NCI-H1694 treated with DMSO at 0.1 percent for 48 hours (cell line): ENCODE data around the gene CXCL8.
"Not testable (repeated sequence)": the region's sequence is repeated elsewhere in the genome, so short reads cannot be mapped to it uniquely, and the experiment has no call there.

Experiments
- DNase-seq: peaks from one replicate; lab custom pipeline; 2025; lab: John Stamatoyannopoulos, UW

CXCL8 gene

GRCh38 chr4:73743795-73744194 lies 3.4 kb downstream of the CXCL8 start:
- DNase-seq = no peak

- no peak for DNase-seq
Measured at GRCh38 chr4:73744203-73744602, 3.8 kb downstream of the CXCL8 start.

GRCh38 chr4:73750730-73751129 lies 10.4 kb downstream of the CXCL8 start:
- DNase-seq = no peak

GRCh38 chr4:73751166-73751565 lies 10.8 kb downstream of the CXCL8 start:
- DNase-seq = no peak

- no peak for DNase-seq
Measured at GRCh38 chr4:73751830-73752229, 11.5 kb downstream of the CXCL8 start.

GRCh38 chr4:73752424-73752823 lies 12.1 kb downstream of the CXCL8 start:
- no peak for DNase-seq

- DNase-seq = no peak
Measured at GRCh38 chr4:73753215-73753614, 12.8 kb downstream of the CXCL8 start.

GRCh38 chr4:73754934-73755333 lies 14.6 kb downstream of the CXCL8 start:
- no peak for DNase-seq

- no peak for DNase-seq
Measured at GRCh38 chr4:73759357-73759756, 19.0 kb downstream of the CXCL8 start.

- no peak for DNase-seq
Measured at GRCh38 chr4:73761856-73762255, 21.5 kb downstream of the CXCL8 start.

- no peak for DNase-seq
Measured at GRCh38 chr4:73762409-73762808, 22.0 kb downstream of the CXCL8 start.

- DNase-seq = no peak
Measured at GRCh38 chr4:73763877-73764276, 23.5 kb downstream of the CXCL8 start.

GRCh38 chr4:73764513-73764912 lies 24.1 kb downstream of the CXCL8 start:
- DNase-seq = no peak

- DNase-seq = no peak
Measured at GRCh38 chr4:73765296-73765695, 24.9 kb downstream of the CXCL8 start.

GRCh38 chr4:73770917-73771316 lies 30.5 kb downstream of the CXCL8 start:
- DNase-seq = no peak

GRCh38 chr4:73772363-73772762 lies 32.0 kb downstream of the CXCL8 start:
- no peak for DNase-seq

- not testable (repeated sequence) for DNase-seq
Measured at GRCh38 chr4:73774406-73774805, 34.0 kb downstream of the CXCL8 start.

GRCh38 chr4:73776321-73776729 lies 36.0 kb downstream of the CXCL8 start:
- no peak for DNase-seq

- DNase-seq = no peak
Measured at GRCh38 chr4:73777612-73778011, 37.2 kb downstream of the CXCL8 start.

- no peak for DNase-seq
Measured at GRCh38 chr4:73780243-73780642, 39.9 kb downstream of the CXCL8 start.

- DNase-seq = no peak
Measured at GRCh38 chr4:73780834-73781233, 40.5 kb downstream of the CXCL8 start.

GRCh38 chr4:73788411-73788810 lies 48.0 kb downstream of the CXCL8 start:
- DNase-seq = no peak
